Head of caudate nucleus (tissue), 42 donors: ENCODE measurements around the gene RSKR.
"Not testable (repeated sequence)": the region's sequence is repeated elsewhere in the genome, so short reads cannot be mapped to it uniquely, and the experiment has no call there.

Source experiments
- DNase-seq, 42 donors: peaks; one replicate each; pipeline versions ENCODE4 v3.0.0 to v3.0.0-alpha.2; 2020 to 2021; ENCODE audit warnings: mixed read lengths in 7 of 42
- intact Hi-C: fragments of 100-400 bp; cut with DNase I; formaldehyde crosslinking; loops from one replicate; pipeline ENCODE4 v1.15.0; 2022

RSKR gene, protein sequence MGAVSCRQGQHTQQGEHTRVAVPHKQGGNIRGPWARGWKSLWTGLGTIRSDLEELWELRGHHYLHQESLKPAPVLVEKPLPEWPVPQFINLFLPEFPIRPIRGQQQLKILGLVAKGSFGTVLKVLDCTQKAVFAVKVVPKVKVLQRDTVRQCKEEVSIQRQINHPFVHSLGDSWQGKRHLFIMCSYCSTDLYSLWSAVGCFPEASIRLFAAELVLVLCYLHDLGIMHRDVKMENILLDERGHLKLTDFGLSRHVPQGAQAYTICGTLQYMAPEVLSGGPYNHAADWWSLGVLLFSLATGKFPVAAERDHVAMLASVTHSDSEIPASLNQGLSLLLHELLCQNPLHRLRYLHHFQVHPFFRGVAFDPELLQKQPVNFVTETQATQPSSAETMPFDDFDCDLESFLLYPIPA

DNA sequence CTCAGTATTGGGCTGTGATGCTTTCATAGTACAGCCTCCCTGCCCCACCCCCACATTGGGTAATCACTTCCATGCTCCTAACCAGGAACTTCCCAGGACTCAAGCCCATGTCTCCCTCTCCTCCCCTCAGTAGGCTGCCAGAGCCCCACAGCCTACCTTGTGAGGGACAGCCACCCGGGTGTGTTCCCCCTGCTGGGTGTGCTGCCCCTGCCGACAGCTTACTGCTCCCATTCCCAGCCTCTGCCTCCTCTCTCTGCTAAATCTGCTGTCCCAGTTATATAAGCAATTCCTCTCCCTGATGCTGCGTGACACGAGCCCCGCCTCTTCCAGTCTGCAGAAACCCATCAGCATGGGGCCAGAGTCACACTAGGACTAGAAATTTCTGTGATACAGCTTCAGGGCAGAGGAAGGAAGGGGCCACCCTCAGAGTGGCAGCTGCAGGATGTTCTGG is at the start of gene RSKR:
Gene RSKR (minus strand): TSS at position 255 of the 451 bp plus-strand sequence. CDS start 24 bp downstream, at position 231.
- intact Hi-C loops, result loop anchor here (10.0 kb wide), 1 partner anchor 119 kb away; no protein-coding TSS in a partner anchor
- peak; percentile 23 to 88 (median 70) for DNase-seq

DNA sequence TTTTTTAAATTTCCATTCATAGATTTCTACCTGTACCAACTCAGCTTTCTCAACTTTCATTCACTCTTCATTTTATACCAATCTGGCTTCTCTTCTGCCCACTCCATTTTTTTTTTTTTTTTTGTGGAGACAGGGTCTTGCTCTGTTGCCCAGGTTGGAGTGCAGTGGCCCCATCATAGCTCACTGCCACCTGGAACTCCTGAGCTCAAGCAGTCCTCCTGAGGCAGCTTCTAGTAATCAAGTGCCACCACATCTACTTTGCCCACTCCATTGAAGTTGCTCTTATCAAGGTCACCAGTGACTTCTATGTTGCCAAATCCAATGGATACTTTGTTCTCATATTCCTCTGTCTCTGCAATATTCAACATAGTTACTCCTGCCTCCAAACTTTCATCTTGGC is 49.7 kb upstream of the RSKR start:
- DNase-seq, result no peak
- intact Hi-C loops, result no loop called here

DNA sequence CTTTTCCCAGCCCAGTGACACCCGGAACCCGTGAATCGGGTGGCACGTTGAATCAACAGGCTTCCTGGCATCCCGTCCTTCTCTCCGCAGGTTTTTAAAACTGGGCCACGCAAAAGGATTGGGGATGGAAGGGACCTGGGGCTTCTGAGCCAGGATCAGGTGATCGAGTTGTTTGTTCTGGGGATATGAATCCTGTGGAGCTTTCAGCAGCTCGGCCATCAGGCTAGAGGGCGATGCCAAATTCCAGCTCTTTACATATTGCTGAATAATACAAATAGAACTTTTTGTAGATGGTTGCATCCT is 48.5 kb upstream of the RSKR start:
- intact Hi-C loops, result no loop called here
- no peak for DNase-seq

DNA sequence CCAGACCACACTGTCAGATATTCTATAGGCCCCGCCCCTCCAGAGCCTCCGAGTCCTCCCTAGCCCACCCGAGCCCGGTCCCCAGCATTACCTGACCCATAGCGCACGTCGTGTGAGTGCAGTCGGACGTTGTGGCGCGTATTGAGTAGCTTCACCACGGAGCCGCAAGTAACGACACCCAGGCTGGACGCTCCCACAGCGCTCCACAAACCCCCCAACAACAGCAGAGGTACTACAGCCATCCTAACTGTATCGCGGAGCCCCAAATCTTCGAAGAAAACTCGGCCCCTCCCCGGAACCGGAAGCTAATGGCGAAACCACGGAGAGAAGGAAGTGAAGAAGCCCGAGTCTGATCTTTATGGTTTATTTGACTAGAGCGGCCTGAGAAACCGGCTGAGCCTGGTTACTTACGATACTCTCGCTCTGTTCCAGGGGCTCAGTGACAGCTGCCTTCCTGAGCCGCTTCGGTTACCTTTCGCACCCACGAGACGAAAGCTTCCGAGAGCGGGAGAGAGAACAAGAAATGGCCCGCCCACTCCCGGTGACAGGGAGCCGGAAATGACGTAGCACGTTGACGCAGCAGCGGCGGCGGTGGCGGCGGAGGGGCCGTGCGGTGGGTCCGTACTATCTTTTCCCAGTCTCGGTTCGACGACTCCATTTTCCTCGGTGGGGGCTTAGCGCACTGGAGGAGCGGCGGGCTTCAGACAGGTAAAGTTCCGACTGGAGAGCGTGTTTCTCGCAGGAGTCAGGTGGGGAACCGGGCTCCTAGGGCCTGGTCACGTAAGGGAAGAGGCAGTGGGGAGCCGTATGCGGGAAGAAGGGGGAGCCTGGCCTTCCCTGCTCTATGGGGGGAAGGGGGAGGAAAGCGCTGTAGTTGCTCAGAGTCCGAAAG is 47.9 kb upstream of the RSKR start, which contains the start of the genes SDF2 and SUPT6H:
Gene SDF2 (minus strand): TSS at position 272 of the 892 bp plus-strand sequence. CDS start 30 bp downstream, at position 242.
Gene SUPT6H (plus strand): TSS at position 571 of the 892 bp plus-strand sequence. CDS start 11,197 bp downstream, outside the sequence.
- peak; percentile 90 to 98 (median 96) for DNase-seq
- intact Hi-C loops, result no loop called here

- intact Hi-C loops, DNase-seq: not testable (repeated sequence)
Measured at GRCh38 chr17:28659497-28659881, 45.5 kb upstream of the RSKR start.

- DNase-seq, intact Hi-C loops: not testable (repeated sequence)
Measured at GRCh38 chr17:28658766-28659496, 44.9 kb upstream of the RSKR start.

DNA sequence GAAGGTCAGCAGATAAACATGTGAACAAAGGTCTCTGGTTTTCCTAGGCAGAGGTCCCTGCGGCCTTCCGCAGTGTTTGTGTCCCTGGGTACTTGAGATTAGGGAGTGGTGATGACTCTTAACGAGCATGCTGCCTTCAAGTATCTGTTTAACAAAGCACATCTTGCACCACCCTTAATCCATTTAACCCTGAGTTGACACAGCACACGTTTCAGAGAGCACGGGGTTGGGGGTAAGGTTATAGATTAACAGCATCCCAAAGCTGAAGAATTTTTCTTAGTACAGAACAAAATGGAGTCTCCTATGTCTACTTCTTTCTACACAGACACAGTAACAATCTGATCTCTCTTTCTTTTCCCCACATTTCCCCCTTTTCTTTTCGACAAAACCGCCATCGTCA is 44.4 kb upstream of the RSKR start:
- intact Hi-C loops, DNase-seq: not testable (repeated sequence)

- intact Hi-C loops, result no loop called here
- no peak for DNase-seq
Measured at GRCh38 chr17:28657756-28658155, 43.8 kb upstream of the RSKR start.

GRCh38 chr17:28655160-28655559 is 41.2 kb upstream of the RSKR start:
- no peak for DNase-seq
- intact Hi-C loops, result no loop called here

DNA sequence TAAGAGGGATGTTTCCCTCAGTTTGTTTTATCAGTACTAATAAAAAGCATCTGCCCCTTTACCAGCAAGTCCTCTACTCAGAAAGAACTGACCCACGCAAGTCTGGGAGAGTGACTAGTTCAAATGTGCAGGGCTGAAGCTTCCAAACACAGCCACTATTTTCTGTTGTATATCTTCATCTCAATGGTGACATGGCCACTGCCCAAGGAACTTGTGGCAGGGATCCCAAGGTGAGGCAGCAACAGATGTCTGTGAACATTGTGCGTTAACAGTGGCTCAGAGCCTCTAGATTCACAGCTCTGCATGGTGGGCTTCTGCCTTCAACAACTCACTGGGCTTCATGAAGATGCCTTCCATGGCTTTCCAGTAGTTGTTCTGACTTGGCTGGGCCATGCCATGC is 34.7 kb upstream of the RSKR start:
- intact Hi-C loops, result loop anchor here (10.0 kb wide), 1 partner anchor 66 kb away; the partner anchor contains the start of genes PROCA1, RAB34 and RPL23A
- no peak for DNase-seq

- DNase-seq, result no peak
- intact Hi-C loops, result loop anchor here (10.0 kb wide), 1 partner anchor 69 kb away; the partner anchor contains the start of genes PROCA1, RAB34 and RPL23A
Measured at GRCh38 chr17:28646039-28646754, 32.2 kb upstream of the RSKR start.

DNA sequence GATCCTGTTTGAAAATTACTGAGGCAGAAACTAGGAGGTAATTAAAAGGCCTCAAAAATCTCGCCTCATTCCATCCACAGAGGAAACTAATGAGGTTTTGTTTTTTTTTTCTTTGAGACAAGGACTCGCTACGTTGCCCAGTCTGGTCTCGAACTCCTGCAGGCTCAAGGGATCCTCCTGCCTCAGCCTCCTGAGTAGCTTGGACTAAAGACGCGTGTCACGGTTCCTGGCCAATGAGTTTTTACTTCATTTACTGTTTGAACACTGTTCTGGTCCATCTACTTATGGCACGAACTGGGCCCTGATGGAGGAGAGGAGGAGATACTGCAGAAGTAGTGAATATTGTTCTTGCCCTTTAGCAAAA is 31.6 kb upstream of the RSKR start:
- DNase-seq, result no peak
- intact Hi-C loops, result loop anchor here (10.0 kb wide), 1 partner anchor 69 kb away; the partner anchor contains the start of genes PROCA1, RAB34 and RPL23A

- peak; percentile 86 to 99 (median 97) for DNase-seq
- intact Hi-C loops, result loop anchor here (10.0 kb wide), 1 partner anchor 70 kb away; the partner anchor contains the start of genes PROCA1, RAB34 and RPL23A
Measured at GRCh38 chr17:28644787-28645575, 31.0 kb upstream of the RSKR start, which contains the start of gene BLTP2. Gene BLTP2 (minus strand): TSS chr17:28645158. CDS start chr17:28645056, 102 bp downstream.

DNA sequence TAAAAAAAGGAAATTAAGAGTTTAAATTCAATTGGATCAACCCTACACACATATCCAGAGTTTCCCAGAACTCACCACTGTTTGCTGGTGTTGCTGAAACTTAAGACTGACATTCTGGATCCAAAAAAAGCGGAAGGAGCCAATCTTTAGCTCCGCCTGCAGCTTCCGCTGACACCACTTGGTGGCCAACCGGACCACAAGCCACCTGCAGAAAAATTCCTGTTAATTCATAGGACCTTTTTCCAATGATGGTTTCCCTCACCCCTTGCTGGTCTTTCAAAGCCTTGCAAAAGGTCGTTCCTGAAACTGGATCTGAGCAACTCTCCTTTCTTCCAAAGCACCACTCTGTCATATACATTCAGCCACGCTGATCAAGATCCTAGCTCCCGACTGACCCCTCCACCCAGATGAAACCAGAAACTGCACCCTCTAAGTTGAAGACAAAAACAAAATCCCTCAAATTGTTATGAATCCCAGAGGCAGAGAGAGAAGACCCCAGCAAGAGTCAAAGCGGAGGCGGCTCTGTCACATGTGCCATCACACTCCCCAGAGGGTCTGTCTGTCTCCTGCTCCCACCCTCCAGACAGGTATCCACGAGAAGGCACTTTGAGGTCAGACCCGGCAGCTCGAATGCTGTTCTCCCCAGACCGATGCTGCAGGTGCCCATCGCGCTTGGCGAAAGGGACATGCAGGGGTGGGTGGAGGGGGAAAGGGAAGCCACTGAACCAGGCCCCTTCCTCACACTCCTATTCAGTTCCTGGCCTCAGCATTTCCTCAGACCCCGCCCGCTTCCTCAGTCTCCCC is 30.2 kb upstream of the RSKR start:
- peak in 22 of 42 donors; percentile 5 to 58 (median 30) for DNase-seq
- intact Hi-C loops, result loop anchor here (10.0 kb wide), 1 partner anchor 71 kb away; the partner anchor contains the start of genes PROCA1, RAB34 and RPL23A

DNA sequence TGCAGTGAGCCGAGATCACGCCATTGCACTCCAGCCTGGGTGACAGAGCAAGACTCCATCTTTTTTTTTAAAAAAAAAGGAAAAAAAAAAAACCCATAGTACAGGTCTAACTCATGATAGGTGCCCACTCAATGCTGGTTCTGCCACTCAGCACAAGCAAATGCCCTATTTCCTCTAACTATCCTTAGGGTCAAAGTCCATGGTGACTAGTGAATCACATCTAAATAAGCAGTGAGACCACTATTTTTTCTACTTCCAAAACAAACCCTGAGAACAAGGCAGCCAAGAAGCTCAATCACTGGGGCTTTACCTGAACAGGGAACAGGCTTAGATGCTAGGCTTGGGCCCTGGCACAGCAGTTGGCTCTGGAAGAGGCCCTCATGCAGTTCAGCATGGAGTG is 27.6 kb upstream of the RSKR start:
- intact Hi-C loops, result loop anchor here (10.0 kb wide), 1 partner anchor 73 kb away; the partner anchor contains the start of genes PROCA1, RAB34 and RPL23A
- DNase-seq, result no peak

DNA sequence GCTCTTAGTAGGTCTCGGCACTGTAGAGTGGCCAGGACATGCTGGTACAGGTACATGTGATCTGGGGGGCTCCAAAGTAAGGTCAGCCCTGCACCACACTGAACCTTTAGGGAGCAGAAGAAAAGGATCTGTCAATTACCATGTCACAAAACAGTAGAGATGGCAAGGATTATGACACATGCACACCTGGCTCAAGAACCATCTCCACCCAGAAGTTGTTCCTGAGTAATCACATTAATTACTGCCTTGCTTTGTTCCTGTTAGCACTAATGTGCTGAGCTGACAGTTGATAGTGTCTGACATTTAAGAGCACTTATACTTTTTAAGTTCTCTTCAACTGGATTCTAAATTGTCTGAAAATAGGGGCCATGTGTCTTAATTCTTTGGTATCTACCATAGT is 21.5 kb upstream of the RSKR start:
- DNase-seq, result no peak
- intact Hi-C loops, result no loop called here
